ENCODE results near the gene RTN4R. TPM values are rescaled to one million over a fixed set of nuclear protein-coding genes. Genes with fewer than 3 reads are reported as not detected.

The RTN4R gene
- total and polyA plus RNA-seq, 9 of the 15 experiments (the other 6 are each of a cell fraction or from before 2014, with no cell fraction given): 0.04 to 2.8 (median 1.4) TPM; not detected in 3

DNA sequence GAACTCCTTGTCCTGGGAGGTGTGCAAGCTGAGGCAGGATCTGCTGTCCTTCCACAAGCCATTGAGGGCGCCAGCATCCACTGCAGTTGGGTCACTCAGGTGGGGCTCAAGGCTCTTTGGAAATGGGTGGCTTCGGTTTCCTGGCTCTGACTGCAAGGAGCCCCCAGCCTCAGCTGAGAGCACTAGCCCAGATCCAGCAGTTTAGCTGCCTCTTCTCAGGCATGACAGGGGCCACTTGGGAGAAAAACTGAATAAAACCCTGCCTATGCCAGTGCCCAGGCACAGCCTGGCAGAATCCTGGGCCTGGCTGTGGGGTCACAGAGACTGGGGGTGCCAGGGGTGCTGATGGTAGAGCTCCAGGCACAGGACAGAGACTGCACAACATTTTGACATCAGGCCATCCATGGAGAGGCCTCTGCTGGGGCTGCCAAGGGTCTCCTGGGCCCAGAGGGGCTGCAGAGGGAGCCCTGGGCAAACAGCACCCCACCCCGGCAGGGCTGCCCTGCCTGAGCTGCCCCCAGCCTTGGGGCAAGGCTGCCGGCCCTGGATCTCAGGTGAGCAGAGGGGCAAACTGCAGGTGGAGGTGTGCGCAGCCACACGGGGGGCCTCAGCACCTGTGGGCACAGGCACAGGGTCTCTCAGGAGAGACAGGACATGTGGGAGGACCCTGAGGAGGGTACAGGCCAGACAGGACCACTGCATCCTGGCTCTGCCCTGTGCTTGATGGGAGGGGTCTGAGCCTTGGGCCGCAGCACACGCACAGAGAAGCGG is 28.3 kb downstream of the RTN4R start (continued):
- TF ChIP-seq CTCFL (IDR thresholded peaks at IDR 0.05; ENCODE audit: borderline replicate concordance, insufficient read depth, low read depth, low read length, poor library complexity, severe bottlenecking): peak; percentile 5
- TF ChIP-seq ZNF253 (CRISPR knock-in tag; conservative IDR thresholded peaks at IDR 0.05): no peak
- TF ChIP-seq HMGXB4 (CRISPR knock-in tag; IDR thresholded peaks at IDR 0.05): 0 out of 2 replicates have a peak, but pooled peaks have one; percentile 54
- TF ChIP-seq ETV5 (CRISPR knock-in tag; IDR thresholded peaks at IDR 0.05; ENCODE audit: low read depth): no peak
- TF ChIP-seq, protein P1, sequence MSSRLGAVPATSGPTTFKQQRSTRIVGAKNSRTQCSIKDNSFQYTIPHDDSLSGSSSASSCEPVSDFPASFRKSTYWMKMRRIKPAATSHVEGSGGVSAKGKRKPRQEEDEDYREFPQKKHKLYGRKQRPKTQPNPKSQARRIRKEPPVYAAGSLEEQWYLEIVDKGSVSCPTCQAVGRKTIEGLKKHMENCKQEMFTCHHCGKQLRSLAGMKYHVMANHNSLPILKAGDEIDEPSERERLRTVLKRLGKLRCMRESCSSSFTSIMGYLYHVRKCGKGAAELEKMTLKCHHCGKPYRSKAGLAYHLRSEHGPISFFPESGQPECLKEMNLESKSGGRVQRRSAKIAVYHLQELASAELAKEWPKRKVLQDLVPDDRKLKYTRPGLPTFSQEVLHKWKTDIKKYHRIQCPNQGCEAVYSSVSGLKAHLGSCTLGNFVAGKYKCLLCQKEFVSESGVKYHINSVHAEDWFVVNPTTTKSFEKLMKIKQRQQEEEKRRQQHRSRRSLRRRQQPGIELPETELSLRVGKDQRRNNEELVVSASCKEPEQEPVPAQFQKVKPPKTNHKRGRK (tag; IDR thresholded peaks at IDR 0.05): no peak
- TF ChIP-seq, protein P2, sequence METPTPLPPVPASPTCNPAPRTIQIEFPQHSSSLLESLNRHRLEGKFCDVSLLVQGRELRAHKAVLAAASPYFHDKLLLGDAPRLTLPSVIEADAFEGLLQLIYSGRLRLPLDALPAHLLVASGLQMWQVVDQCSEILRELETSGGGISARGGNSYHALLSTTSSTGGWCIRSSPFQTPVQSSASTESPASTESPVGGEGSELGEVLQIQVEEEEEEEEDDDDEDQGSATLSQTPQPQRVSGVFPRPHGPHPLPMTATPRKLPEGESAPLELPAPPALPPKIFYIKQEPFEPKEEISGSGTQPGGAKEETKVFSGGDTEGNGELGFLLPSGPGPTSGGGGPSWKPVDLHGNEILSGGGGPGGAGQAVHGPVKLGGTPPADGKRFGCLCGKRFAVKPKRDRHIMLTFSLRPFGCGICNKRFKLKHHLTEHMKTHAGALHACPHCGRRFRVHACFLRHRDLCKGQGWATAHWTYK (CRISPR knock-in tag; IDR thresholded peaks at IDR 0.05): no peak

Measured in K562 (cell line).